ENCODE data around the gene CGB3.

DNA sequence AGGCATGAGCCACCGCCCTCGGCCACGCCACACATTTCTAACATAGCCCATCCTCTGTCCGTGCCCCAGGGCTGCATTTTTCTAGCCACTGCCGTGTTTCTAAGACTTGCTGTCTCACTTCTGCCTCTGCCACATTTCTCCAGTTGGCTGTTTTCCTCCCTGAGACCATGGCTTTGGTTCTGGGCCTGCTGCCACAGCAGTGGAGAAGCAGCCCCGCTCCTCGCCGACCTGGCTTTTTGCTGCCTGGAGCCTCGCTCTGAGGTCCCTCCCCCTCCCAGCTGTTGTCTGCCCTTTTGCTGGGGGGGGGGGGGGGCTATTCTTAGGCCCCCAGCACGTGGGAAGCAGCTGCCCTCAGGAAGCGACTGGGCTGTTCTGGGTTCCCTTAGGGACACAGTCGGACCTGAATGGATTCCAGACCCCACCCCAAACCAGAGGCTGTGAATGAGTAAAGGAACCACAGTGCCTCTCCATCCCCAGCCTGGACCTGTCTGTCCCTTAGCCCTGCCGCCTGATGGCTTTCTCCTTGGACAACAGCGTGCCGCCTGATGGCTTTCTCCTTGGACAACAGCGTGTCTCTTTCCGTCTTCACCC is 34.3 kb downstream of the CGB3 start:
- TF ChIP-seq CTCF (IDR thresholded peaks at IDR 0.05) (no peak), POLR2AphosphoS5 (IDR thresholded peaks at IDR 0.05) (no peak), POLR2A (IDR thresholded peaks at IDR 0.05) (no peak), EP300 (IDR thresholded peaks at IDR 0.05) (no peak)
